CD14-positive monocyte (primary cell): ENCODE data around the gene CCDC93. TPM values are rescaled to one million over a fixed set of nuclear protein-coding genes. Genes with fewer than 3 reads are reported as not detected.

Source experiments
- DNase-seq, 3 donors: peaks; one replicate each; pipeline ENCODE4 v3.0.0-alpha.2; 2011 to 2022
- H2AFZ ChIP-seq: 2 replicates; pipeline ENCODE4 v1.6.0; 2012; ENCODE audit warnings: mild to moderate bottlenecking, low read depth, low read length, inconsistent platforms; ENCODE audit not compliant: insufficient read depth, poor library complexity, severe bottlenecking
- H3K27ac ChIP-seq, 2 donors: 1 replicate in 1 of 2; 2 replicates in 1 of 2; pipeline ENCODE4 v1.5.1; 2012 to 2013; ENCODE audit warnings: low read length in 2 of 2, control low read depth in 1 of 2, inconsistent platforms in 1 of 2, low read depth in 1 of 2, mild to moderate bottlenecking in 1 of 2
- H3K27me3 ChIP-seq, 2 donors: one replicate each; pipeline versions ENCODE4 v1.6.0 to v1.6.1; 2011 to 2013; ENCODE audit warnings: low read length in 2 of 2; ENCODE audit not compliant: control insufficient read depth in 2 of 2, insufficient read depth in 2 of 2
- H3K36me3 ChIP-seq, 2 donors: replicated peaks in 1 of 2; 1 replicate in 1 of 2; 2 replicates in 1 of 2; pipeline versions ENCODE4 v1.5.1 to v1.6.1; 2012 to 2013; ENCODE audit warnings: low read length in 2 of 2, control low read depth in 1 of 2, inconsistent platforms in 1 of 2, mild to moderate bottlenecking in 1 of 2; ENCODE audit not compliant: insufficient read depth in 2 of 2, control insufficient read depth in 1 of 2
- H3K4me1 ChIP-seq, 2 donors: 1 replicate in 1 of 2; 2 replicates in 1 of 2; pipeline versions ENCODE4 v1.5.1 to v1.6.1; 2012 to 2013; ENCODE audit warnings: low read length in 2 of 2, control low read depth in 1 of 2, inconsistent platforms in 1 of 2, mild to moderate bottlenecking in 1 of 2, moderate library complexity in 1 of 2; ENCODE audit not compliant: insufficient read depth in 2 of 2, control insufficient read depth in 1 of 2
- H3K4me2 ChIP-seq: replicated peaks from 2 replicates; pipeline ENCODE3; 2012; ENCODE audit warnings: low read length, moderate library complexity, mild to moderate bottlenecking; ENCODE audit not compliant: poor library complexity, severe bottlenecking; ENCODE audit errors: extremely low read depth
- H3K4me3 ChIP-seq, 3 experiments: fragments of 200-600 bp in 1 of 3; sonication (generic) in 1 of 3; replicated peaks in 1 of 3; 1 replicate in 2 of 3; 2 replicates in 1 of 3; pipeline ENCODE4 v1.5.1; 2011 to 2013; ENCODE audit warnings: low read length in 3 of 3, mild to moderate bottlenecking in 3 of 3, control low read depth in 2 of 3, low read depth in 2 of 3, inconsistent platforms in 1 of 3, moderate library complexity in 1 of 3
- H3K79me2 ChIP-seq: 2 replicates; pipeline ENCODE4 v1.6.0; 2012; ENCODE audit warnings: mild to moderate bottlenecking, control low read depth, inconsistent platforms, low read length, moderate library complexity; ENCODE audit not compliant: insufficient read depth
- H3K9ac ChIP-seq: 2 replicates; pipeline ENCODE4 v1.6.0; 2017; ENCODE audit warnings: low read length, mild to moderate bottlenecking; ENCODE audit not compliant: insufficient read depth, poor library complexity, severe bottlenecking
- H3K9me3 ChIP-seq, 2 donors: replicated peaks in 1 of 2; 1 replicate in 1 of 2; 2 replicates in 1 of 2; pipeline versions ENCODE4 v1.5.1 to v1.6.1; 2012 to 2013; ENCODE audit warnings: low read length in 2 of 2, control low read depth in 1 of 2; ENCODE audit not compliant: control insufficient read depth in 1 of 2, insufficient read depth in 1 of 2
- H4K20me1 ChIP-seq: 2 replicates; pipeline ENCODE4 v1.6.0; 2012; ENCODE audit warnings: mild to moderate bottlenecking, low read length, control low read depth, moderate library complexity; ENCODE audit not compliant: insufficient read depth
- H3K27ac Mint-ChIP-seq, 7 donors: one replicate each; pipeline ENCODE4 v1.8.0; 2020; ENCODE audit warnings: mild to moderate bottlenecking in 7 of 7, mixed read lengths in 7 of 7, moderate library complexity in 6 of 7, inconsistent platforms in 2 of 7
- H3K27me3 Mint-ChIP-seq, 3 donors: one replicate each; pipeline ENCODE4 v1.8.0; 2021 to 2022; ENCODE audit warnings: low read depth in 3 of 3, mild to moderate bottlenecking in 3 of 3, mixed read lengths in 3 of 3, moderate library complexity in 3 of 3, inconsistent platforms in 1 of 3
- H3K36me3 Mint-ChIP-seq, 2 donors: one replicate each; pipeline ENCODE4 v1.8.0; 2020; ENCODE audit warnings: mixed read lengths in 2 of 2, inconsistent platforms in 1 of 2, mild to moderate bottlenecking in 1 of 2
- H3K4me1 Mint-ChIP-seq: one replicate; pipeline ENCODE4 v1.8.0; 2020; ENCODE audit warnings: mild to moderate bottlenecking, mixed read lengths
- H3K4me3 Mint-ChIP-seq, 2 donors: one replicate each; pipeline ENCODE4 v1.8.0; 2020; ENCODE audit warnings: mild to moderate bottlenecking in 2 of 2, mixed read lengths in 2 of 2, moderate library complexity in 1 of 2
- H3K9me3 Mint-ChIP-seq, 7 donors: one replicate each; pipeline ENCODE4 v1.8.0; 2020 to 2022; ENCODE audit warnings: mixed read lengths in 7 of 7, mild to moderate bottlenecking in 6 of 7, moderate library complexity in 6 of 7, inconsistent platforms in 2 of 7
- WGBS: methylation state at CpG from one replicate; pipeline ENCODE4 v1.1.5; 2013; ENCODE audit warnings: missing lambda C conversion rate; ENCODE audit not compliant: insufficient coverage; 5-methylcytosine and 5-hydroxymethylcytosine counted together
- intact Hi-C, 2 donors: fragments of 100-400 bp; cut with micrococcal nuclease; formaldehyde crosslinking; loops; one replicate each; pipeline versions ENCODE4 v1.15.0 to v1.15.1; 2023
- polyA minus RNA-seq: library from RNA; depleted of rRNA, polyadenylated mRNA; stranded (reverse); fragments of >200 nt; gene quantifications from 2 replicates; pipeline ENCODE4 v1.2.3, GENCODE V29; 2012
- polyA plus RNA-seq, 3 donors: library from polyadenylated mRNA; depleted of rRNA in 1 of 3; unstranded in 2 of 3; stranded (reverse) in 1 of 3; fragments of 300-500 nt in 2 of 3; fragments of >200 nt in 1 of 3; fragmentation: Illumina TruSeq in 2 of 3; gene quantifications; 1 replicate in 2 of 3; 2 replicates in 1 of 3; pipeline ENCODE4 v1.2.3, GENCODE V29; 2012 to 2021
- total RNA-seq, 12 experiments: library from RNA in 1 of 12; stranded (reverse) in 1 of 12; fragments of 120-200 nt in 1 of 12; gene quantifications; one replicate each; pipeline ENCODE4 v1.2.4 and lab custom pipeline; 2013 to 2026; ENCODE audit warnings: mixed read lengths in 6 of 12, inconsistent platforms in 1 of 12
- TF ChIP-seq, protein P1 (sequence below): fragments of 200-600 bp; IDR thresholded peaks from one replicate; pipeline ENCODE4 v1.8.0; 2022; ENCODE audit warnings: antibody characterized with exemption, mild to moderate bottlenecking

The CCDC93 gene, protein sequence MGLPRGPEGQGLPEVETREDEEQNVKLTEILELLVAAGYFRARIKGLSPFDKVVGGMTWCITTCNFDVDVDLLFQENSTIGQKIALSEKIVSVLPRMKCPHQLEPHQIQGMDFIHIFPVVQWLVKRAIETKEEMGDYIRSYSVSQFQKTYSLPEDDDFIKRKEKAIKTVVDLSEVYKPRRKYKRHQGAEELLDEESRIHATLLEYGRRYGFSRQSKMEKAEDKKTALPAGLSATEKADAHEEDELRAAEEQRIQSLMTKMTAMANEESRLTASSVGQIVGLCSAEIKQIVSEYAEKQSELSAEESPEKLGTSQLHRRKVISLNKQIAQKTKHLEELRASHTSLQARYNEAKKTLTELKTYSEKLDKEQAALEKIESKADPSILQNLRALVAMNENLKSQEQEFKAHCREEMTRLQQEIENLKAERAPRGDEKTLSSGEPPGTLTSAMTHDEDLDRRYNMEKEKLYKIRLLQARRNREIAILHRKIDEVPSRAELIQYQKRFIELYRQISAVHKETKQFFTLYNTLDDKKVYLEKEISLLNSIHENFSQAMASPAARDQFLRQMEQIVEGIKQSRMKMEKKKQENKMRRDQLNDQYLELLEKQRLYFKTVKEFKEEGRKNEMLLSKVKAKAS
- 23.7 TPM for total RNA-seq (2013)
- polyA plus RNA-seq: 10 to 100 TPM in 1 of 3 donors, 1 to 10 TPM in 2; 2.5 to 20.7 (median 5.8) TPM
- polyA minus RNA-seq: 14.6 and 18.7 TPM in 2 replicates
- total RNA-seq (lab: John Stamatoyannopoulos, UW): 189 to 341 (median 266) reads per million in 11 experiments

DNA sequence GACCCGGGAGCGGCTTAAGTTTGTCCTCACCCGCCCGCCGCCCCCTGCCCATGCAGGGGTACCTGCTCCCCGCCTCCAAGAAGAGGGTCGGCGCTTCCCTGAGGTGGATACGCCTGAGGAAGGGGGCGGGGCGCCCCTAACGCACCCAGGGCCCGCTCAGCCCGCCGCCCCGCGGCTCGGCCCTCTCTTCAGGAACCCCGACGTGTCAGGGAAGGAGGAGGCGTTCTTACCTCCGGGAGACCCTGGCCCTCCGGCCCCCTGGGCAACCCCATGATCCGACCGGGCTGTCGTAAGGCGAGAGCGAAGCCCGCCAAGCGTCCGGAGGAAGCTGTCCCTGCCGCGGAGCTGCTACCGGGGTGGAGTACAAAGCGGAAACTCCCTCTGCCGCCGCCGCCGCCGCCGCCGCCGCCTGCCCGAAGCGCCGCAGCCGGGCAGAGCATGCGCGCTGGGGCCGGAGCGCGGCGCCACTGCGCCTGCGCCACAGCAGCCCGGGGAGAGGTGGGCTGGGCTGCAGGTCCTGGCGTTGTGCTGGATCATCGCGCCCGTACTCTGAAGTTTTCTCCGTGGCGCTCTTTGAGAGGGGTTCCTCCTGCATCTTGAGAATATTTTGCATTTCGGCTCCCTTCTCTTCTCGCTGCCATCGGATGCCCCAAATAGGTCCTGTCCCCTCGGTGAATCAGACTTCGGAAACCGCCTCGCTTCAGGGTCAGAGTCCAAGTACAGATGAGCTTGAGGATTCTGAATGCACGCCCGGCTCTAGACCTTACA, at the start of gene CCDC93:
CCDC93 (minus strand) TSS at position 347 of the 768 bp plus-strand sequence; CDS start at position 272, 75 bp downstream.
- Mint-ChIP-seq H3K9me3 (peaks cover 2 to 13% (median 9%) of the 10 kb centered on the region in 7 donors), H3K4me1 (peaks cover 67% of the 10 kb centered on the region), H3K4me3 (peak within 1 kb of the TSS; percentile 97 to 99), H3K27ac (peak within 1 kb of the TSS; percentile 92 to 97 (median 95)), H3K27me3 (peaks cover 0 to 7% (median 2%) of the 10 kb centered on the region in 3 donors), H3K36me3 (peaks cover 8 to 12% of the 10 kb centered on the region in 2 donors)
- Histone ChIP-seq H3K9me3 (no peaks in the 10 kb centered on the region), H3K27me3 (no peaks in the 10 kb centered on the region), H3K4me1 (peaks cover 58 to 71% of the 10 kb centered on the region in 2 donors), H3K4me3 (peak within 1 kb of the TSS; percentile 74 to 91 (median 84)), H2AFZ (peak within 1 kb of the TSS; percentile 87), H3K9ac (peak within 1 kb of the TSS; percentile 99), H3K27ac (peak within 1 kb of the TSS; percentile 94 to 97), H3K4me2 (peak within 1 kb of the TSS; percentile 90), H4K20me1 (peaks cover 46% of the 10 kb centered on the region), H3K79me2 (peaks cover 57% of the 10 kb centered on the region), H3K36me3 (peaks cover 0 to 4% of the 10 kb centered on the region in 2 donors)
- TF ChIP-seq, protein P1, sequence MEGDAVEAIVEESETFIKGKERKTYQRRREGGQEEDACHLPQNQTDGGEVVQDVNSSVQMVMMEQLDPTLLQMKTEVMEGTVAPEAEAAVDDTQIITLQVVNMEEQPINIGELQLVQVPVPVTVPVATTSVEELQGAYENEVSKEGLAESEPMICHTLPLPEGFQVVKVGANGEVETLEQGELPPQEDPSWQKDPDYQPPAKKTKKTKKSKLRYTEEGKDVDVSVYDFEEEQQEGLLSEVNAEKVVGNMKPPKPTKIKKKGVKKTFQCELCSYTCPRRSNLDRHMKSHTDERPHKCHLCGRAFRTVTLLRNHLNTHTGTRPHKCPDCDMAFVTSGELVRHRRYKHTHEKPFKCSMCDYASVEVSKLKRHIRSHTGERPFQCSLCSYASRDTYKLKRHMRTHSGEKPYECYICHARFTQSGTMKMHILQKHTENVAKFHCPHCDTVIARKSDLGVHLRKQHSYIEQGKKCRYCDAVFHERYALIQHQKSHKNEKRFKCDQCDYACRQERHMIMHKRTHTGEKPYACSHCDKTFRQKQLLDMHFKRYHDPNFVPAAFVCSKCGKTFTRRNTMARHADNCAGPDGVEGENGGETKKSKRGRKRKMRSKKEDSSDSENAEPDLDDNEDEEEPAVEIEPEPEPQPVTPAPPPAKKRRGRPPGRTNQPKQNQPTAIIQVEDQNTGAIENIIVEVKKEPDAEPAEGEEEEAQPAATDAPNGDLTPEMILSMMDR: no peak
- intact Hi-C loops: loop anchor here in 1 of 2 donors (2.0 kb wide), 1 partner anchor 35 kb away; no protein-coding TSS in a partner anchor
- DNase-seq: peak; percentile 78 to 91 (median 87)
- WGBS: under 1% methylated on average over 71 of the region's 71 CpGs

DNA sequence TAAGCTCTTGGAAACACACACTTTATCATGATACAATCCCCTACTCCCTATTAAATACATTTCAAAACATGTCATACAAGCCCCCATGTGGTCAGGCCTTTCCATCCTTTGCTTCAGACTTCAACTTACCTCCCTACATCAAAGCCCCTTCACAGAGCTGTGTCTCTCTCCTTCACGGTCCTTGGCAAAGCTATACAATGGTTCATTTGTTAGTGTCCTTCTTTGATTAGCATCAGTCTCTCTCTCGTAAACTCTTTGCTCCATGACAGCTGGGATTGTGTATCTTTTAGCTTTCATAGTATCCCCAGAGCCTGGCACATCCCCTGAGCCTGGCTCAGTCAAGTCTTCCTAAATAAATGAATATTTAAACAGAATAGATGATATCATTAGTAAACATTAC, 48.8 kb upstream of the CCDC93 start:
- no peaks in the 10 kb centered on the region for H3K9me3 ChIP-seq
- H3K4me2 ChIP-seq: no peak overlapping the region
- no peaks in the 10 kb centered on the region for H4K20me1 ChIP-seq
- TF ChIP-seq, protein P1: no peak
- no peak overlapping the region for H3K27ac Mint-ChIP-seq
- H3K36me3 Mint-ChIP-seq: no peaks in the 10 kb centered on the region
- peaks cover 0 to 7% (median 4%) of the 10 kb centered on the region in 3 donors for H3K27me3 Mint-ChIP-seq
- no peaks in the 10 kb centered on the region for H3K79me2 ChIP-seq
- 100% methylated on average over 1 of the region's 2 CpGs for WGBS
- no peak overlapping the region for H3K4me3 Mint-ChIP-seq
- no peak for DNase-seq
- peaks cover 0 to 3% (median 0%) of the 10 kb centered on the region in 7 donors for H3K9me3 Mint-ChIP-seq
- no peak overlapping the region for H2AFZ ChIP-seq
- H3K9ac ChIP-seq: no peak overlapping the region
- peaks cover 38% of the 10 kb centered on the region for H3K4me1 Mint-ChIP-seq
- H3K36me3 ChIP-seq: no peaks in the 10 kb centered on the region
- H3K27me3 ChIP-seq: no peaks in the 10 kb centered on the region
- intact Hi-C loops: no loop called here
- peaks cover 37 to 40% of the 10 kb centered on the region in 2 donors for H3K4me1 ChIP-seq
- H3K27ac ChIP-seq: no peak overlapping the region
- no peak overlapping the region for H3K4me3 ChIP-seq
